Vagina (tissue), 2 donors: Measurements from ENCODE around the gene EPS8L2. TPM values are rescaled to one million over a fixed set of nuclear protein-coding genes. Genes with fewer than 3 reads are reported as not detected.

ENCODE experiments used
- DNase-seq, 2 donors: peaks; one replicate each; pipeline ENCODE4 v3.0.0-alpha.2; 2017; ENCODE audit errors: extremely low spot score in 2 of 2
- H3K27ac ChIP-seq: fragments of 200-600 bp; sonication (generic); one replicate; pipeline ENCODE4 v1.5.1; 2019
- H3K27me3 ChIP-seq: fragments of 200-600 bp; sonication (generic); one replicate; pipeline ENCODE4 v1.5.1; 2019
- H3K36me3 ChIP-seq, 2 donors: fragments of 200-600 bp; sonication (generic); one replicate each; pipeline ENCODE4 v1.5.1; 2017 to 2019
- H3K4me1 ChIP-seq: fragments of 200-600 bp; sonication (generic); one replicate; pipeline ENCODE4 v1.5.1; 2019
- H3K4me3 ChIP-seq, 2 donors: fragments of 200-600 bp; sonication (generic); 1 replicate in 1 of 2; 2 replicates in 1 of 2; pipeline ENCODE4 v1.5.1; 2016 to 2019
- H3K9me3 ChIP-seq: fragments of 200-600 bp; sonication (generic); one replicate; pipeline ENCODE4 v1.5.1; 2019
- POLR2A ChIP-seq, 2 donors: fragments of 450-650 bp; IDR thresholded peaks; one replicate each; pipeline ENCODE4 v1.6.1; 2017; ENCODE audit warnings: antibody characterized with exemption in 2 of 2, mild to moderate bottlenecking in 2 of 2, moderate library complexity in 2 of 2
- POLR2AphosphoS5 ChIP-seq, 2 donors: sonication (generic); formaldehyde crosslinking; IDR thresholded peaks; one replicate each; pipeline ENCODE4 v1.9.0; 2017; ENCODE audit warnings: antibody characterized with exemption in 2 of 2, mild to moderate bottlenecking in 2 of 2, low read depth in 1 of 2; ENCODE audit not compliant: insufficient read depth in 1 of 2
- intact Hi-C: fragments of 100-400 bp; cut with DNase I; formaldehyde crosslinking; loops from one replicate; pipeline ENCODE4 v1.15.1; 2023
- total RNA-seq: library from RNA; depleted of rRNA; stranded (reverse); fragments of >200 nt; gene quantifications from one replicate; pipeline ENCODE4 v1.2.3, GENCODE V29; 2016
- TF ChIP-seq, protein P1 (sequence below), 3 experiments: fragments of 450-650 bp in 2 of 3; fragments of 200-600 bp in 1 of 3; sonication (generic) in 1 of 3; IDR thresholded peaks; one replicate each; pipeline ENCODE4 v1.5.1; 2017 to 2019; ENCODE audit warnings: antibody characterized with exemption in 3 of 3, mild to moderate bottlenecking in 2 of 3, moderate library complexity in 2 of 3

Gene EPS8L2
- total RNA-seq, 1 donor from 2014 or later: 195 TPM

DNA sequence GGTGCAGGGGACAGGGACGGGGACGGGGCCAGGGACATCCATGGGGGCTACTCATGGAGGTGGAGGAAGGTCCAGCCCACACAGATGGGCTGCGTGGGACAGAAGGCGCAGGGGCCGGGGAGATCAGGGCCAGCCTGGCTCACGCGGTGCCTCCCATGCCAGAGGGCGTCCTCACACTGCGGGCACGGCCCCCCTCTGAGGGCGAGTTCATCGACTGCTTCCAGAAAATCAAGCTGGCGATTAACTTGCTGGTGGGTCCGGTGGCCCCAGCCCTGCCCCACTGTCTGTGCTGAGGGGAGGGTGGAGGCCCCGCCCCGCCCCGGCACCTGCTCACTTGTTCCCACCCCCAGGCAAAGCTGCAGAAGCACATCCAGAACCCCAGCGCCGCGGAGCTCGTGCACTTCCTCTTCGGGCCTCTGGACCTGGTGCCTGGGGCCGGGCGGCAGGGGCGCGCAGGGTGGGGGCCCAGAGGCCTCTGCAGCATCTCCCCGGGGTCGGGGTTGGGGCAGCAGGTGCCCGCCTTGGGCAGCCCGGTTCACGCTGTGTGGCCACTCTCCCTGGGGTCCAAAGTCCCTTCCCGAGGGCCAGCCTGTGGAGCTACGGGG is 15.8 kb downstream of the EPS8L2 start:
- Histone ChIP-seq H3K36me3 (peaks cover 0 to 12% of the 10 kb centered on the region in 2 donors), H3K4me3 (no peak overlapping the region), H3K27me3 (no peaks in the 10 kb centered on the region), H3K4me1 (peaks cover 26% of the 10 kb centered on the region), H3K27ac (no peak overlapping the region), H3K9me3 (no peaks in the 10 kb centered on the region)
- intact Hi-C loops: loop anchor here (10.0 kb wide), 1 partner anchor 167 kb away; no protein-coding TSS in a partner anchor
- DNase-seq: peak in 1 of 2 donors; percentile 79
- TF ChIP-seq POLR2A (IDR thresholded peaks at IDR 0.05) (no peak), POLR2AphosphoS5 (IDR thresholded peaks at IDR 0.05; ENCODE audit: insufficient read depth in 1 of 2, low read depth in 1 of 2) (no peak)
- TF ChIP-seq, protein P1, sequence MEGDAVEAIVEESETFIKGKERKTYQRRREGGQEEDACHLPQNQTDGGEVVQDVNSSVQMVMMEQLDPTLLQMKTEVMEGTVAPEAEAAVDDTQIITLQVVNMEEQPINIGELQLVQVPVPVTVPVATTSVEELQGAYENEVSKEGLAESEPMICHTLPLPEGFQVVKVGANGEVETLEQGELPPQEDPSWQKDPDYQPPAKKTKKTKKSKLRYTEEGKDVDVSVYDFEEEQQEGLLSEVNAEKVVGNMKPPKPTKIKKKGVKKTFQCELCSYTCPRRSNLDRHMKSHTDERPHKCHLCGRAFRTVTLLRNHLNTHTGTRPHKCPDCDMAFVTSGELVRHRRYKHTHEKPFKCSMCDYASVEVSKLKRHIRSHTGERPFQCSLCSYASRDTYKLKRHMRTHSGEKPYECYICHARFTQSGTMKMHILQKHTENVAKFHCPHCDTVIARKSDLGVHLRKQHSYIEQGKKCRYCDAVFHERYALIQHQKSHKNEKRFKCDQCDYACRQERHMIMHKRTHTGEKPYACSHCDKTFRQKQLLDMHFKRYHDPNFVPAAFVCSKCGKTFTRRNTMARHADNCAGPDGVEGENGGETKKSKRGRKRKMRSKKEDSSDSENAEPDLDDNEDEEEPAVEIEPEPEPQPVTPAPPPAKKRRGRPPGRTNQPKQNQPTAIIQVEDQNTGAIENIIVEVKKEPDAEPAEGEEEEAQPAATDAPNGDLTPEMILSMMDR (IDR thresholded peaks at IDR 0.05): no peak

DNA sequence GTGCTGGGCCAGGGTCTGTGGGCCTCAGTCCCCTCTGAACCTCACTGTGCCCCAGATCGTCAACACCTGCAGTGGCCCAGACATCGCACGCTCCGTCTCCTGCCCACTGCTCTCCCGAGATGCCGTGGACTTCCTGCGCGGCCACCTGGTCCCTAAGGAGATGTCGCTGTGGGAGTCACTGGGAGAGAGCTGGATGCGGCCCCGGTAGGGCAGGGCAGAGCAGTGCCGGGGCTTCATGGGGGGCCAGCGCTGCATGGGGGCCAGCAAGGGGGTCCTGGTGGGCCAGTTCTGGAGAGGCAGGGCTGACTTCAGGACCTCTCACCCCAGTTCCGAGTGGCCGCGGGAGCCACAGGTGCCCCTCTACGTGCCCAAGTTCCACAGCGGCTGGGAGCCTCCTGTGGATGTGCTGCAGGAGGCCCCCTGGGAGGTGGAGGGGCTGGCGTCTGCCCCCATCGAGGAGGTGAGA is 16.3 kb downstream of the EPS8L2 start:
- Histone ChIP-seq H3K4me1 (peaks cover 31% of the 10 kb centered on the region), H3K9me3 (no peaks in the 10 kb centered on the region), H3K36me3 (peaks cover 0 to 12% of the 10 kb centered on the region in 2 donors), H3K27ac (no peak overlapping the region), H3K4me3 (no peak overlapping the region), H3K27me3 (no peaks in the 10 kb centered on the region)
- TF ChIP-seq, protein P1 (IDR thresholded peaks at IDR 0.05): no peak
- no peak for TF ChIP-seq POLR2A (IDR thresholded peaks at IDR 0.05)
- no peak for TF ChIP-seq POLR2AphosphoS5 (IDR thresholded peaks at IDR 0.05; ENCODE audit: insufficient read depth in 1 of 2, low read depth in 1 of 2)
- intact Hi-C loops: loop anchor here (10.0 kb wide), 1 partner anchor 168 kb away; no protein-coding TSS in a partner anchor
- peak in 1 of 2 donors; percentile 83 for DNase-seq

DNA sequence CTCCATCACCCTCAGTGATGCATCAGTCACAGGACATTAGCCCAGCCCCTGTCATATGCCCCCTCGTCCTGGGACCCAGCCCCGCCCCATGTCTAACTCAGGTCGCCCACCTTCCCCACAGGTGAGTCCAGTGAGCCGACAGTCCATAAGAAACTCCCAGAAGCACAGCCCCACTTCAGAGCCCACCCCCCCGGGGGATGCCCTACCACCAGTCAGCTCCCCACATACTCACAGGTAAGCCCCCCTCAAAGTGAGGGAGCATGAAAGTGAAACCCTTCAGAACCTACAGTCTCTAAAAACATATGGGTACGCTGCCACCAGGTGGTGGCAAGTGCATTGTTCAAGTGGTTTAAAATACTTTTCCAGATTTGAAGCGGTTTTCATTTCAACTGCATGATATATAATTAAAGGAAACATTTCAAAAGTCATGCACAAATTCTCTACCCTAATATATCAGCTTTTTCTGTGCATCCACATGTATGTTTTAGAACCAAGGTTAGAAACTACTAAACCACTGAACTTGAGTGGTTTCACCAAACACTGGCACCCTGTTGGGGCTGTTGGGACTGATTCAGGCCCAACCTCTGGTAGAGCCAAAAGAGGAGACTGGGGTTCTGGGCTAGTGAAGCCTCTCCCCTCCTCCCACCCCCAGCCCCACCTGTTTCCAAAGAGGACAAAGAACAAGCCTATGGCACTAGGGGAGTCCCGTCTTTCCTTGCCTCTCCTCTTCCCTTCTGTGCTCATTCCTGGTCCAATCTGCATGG is 17.3 kb downstream of the EPS8L2 start:
- Histone ChIP-seq H3K36me3 (peaks cover 0 to 12% of the 10 kb centered on the region in 2 donors), H3K27ac (no peak overlapping the region), H3K4me3 (no peak overlapping the region), H3K27me3 (no peaks in the 10 kb centered on the region), H3K4me1 (peaks cover 40% of the 10 kb centered on the region), H3K9me3 (no peaks in the 10 kb centered on the region)
- peak in 1 of 2 donors; percentile 83 for DNase-seq
- TF ChIP-seq, protein P1 (IDR thresholded peaks at IDR 0.05): peak in 2 of 3 experiments; percentile 20 to 47
- TF ChIP-seq POLR2AphosphoS5 (IDR thresholded peaks at IDR 0.05; ENCODE audit: insufficient read depth in 1 of 2, low read depth in 1 of 2): no peak
- intact Hi-C loops: loop anchor here (10.0 kb wide), 1 partner anchor 169 kb away; no protein-coding TSS in a partner anchor

DNA sequence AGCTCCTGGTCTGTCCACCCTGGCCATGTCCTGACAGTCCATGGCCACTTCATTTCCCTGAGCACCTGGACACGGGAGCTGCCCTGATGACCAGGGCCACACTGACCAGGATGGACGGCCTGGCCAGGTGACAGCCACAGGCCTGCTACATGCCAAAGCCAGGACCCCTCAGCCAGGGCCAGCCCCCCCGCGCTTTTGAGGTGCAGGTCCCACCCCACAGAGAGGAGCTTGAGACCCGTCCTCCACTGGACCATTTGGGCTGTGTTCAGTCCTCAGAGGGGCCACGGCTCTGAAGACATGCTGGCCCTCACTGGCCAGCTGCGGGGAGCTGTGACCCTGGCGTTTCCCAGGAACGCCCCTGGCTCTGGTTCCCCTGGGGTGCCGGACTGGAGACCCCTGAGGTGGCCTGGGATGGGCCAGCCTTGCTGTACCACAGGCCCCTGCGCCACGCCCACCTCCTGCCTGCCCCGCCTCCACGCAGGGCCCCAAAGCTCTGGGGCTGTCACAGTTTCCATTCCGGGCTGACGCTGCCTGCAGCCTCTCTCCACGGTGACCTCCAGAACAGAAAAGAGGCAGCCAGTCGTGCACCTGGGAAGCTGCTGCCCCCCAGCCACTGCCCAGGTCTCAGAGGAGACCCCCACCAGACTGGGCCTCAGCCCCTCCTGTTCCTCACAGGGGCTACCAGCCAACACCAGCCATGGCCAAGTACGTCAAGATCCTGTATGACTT is 18.2 kb downstream of the EPS8L2 start:
- H3K9me3 ChIP-seq: no peaks in the 10 kb centered on the region
- H3K27me3 ChIP-seq: no peaks in the 10 kb centered on the region
- H3K36me3 ChIP-seq: peaks cover 0 to 12% of the 10 kb centered on the region in 2 donors
- peaks cover 50% of the 10 kb centered on the region for H3K4me1 ChIP-seq
- no peak overlapping the region for H3K4me3 ChIP-seq
- no peak overlapping the region for H3K27ac ChIP-seq
- DNase-seq: peak in 1 of 2 donors; percentile 84
- TF ChIP-seq POLR2AphosphoS5 (IDR thresholded peaks at IDR 0.05; ENCODE audit: insufficient read depth in 1 of 2, low read depth in 1 of 2): no peak
- no peak for TF ChIP-seq POLR2A (IDR thresholded peaks at IDR 0.05)
- TF ChIP-seq, protein P1 (IDR thresholded peaks at IDR 0.05): no peak
- intact Hi-C loops: loop anchor here (10.0 kb wide), 1 partner anchor 169 kb away; no protein-coding TSS in a partner anchor
